ENCODE data around the gene SMARCD2.
"Not testable (repeated sequence)": the region's sequence is repeated elsewhere in the genome, so short reads cannot be mapped to it uniquely, and the experiment has no call there.

- TF ChIP-seq, protein P1, sequence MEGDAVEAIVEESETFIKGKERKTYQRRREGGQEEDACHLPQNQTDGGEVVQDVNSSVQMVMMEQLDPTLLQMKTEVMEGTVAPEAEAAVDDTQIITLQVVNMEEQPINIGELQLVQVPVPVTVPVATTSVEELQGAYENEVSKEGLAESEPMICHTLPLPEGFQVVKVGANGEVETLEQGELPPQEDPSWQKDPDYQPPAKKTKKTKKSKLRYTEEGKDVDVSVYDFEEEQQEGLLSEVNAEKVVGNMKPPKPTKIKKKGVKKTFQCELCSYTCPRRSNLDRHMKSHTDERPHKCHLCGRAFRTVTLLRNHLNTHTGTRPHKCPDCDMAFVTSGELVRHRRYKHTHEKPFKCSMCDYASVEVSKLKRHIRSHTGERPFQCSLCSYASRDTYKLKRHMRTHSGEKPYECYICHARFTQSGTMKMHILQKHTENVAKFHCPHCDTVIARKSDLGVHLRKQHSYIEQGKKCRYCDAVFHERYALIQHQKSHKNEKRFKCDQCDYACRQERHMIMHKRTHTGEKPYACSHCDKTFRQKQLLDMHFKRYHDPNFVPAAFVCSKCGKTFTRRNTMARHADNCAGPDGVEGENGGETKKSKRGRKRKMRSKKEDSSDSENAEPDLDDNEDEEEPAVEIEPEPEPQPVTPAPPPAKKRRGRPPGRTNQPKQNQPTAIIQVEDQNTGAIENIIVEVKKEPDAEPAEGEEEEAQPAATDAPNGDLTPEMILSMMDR (IDR thresholded peaks at IDR 0.05; ENCODE audit: low read depth, low read length), result not testable (repeated sequence)
- not testable (repeated sequence) for TF ChIP-seq POLR2A (IDR thresholded peaks at IDR 0.05; ENCODE audit: extremely low read depth, insufficient read length)
Observed at GRCh38 chr17:63878413-63878812, 35.9 kb upstream of the SMARCD2 start.

Data from NB4 (cell line).